AG04450 (cell line): ENCODE measurements around the gene DPPA4. TPM values are rescaled to one million over a fixed set of nuclear protein-coding genes. Genes with fewer than 3 reads are reported as not detected.
"Not testable (repeated sequence)": the region's sequence is repeated elsewhere in the genome, so short reads cannot be mapped to it uniquely, and the experiment has no call there.

Source experiments
- CTCF ChIA-PET: fragments of 300-600, 350-600 bp; formaldehyde crosslinking; extraction: SDS; loops from one replicate; lab custom pipeline; 2022; ENCODE audit warnings: antibody characterized with exemption, inconsistent platforms; lab: Charles Lee
- POLR2A ChIA-PET: fragments of 350-600 bp; formaldehyde crosslinking; extraction: SDS; loops from one replicate; lab custom pipeline; 2021; ENCODE audit warnings: antibody characterized with exemption, inconsistent platforms; lab: Yijun Ruan, JAX
- DNase-seq: peaks from one replicate; pipeline ENCODE4 v3.0.0-alpha.2; 2011; ENCODE audit warnings: low read depth, low spot score
- H3K27ac ChIP-seq: one replicate; pipeline ENCODE4 v1.5.1; 2012; ENCODE audit warnings: low read depth, low read length, control low read depth
- H3K27me3 ChIP-seq: one replicate; pipeline ENCODE4 v1.6.0; 2012; ENCODE audit warnings: low read length; ENCODE audit not compliant: control insufficient read depth, insufficient read depth
- H3K4me3 ChIP-seq: 2 replicates; pipeline ENCODE4 v1.5.1; 2011; ENCODE audit warnings: mild to moderate bottlenecking, low read depth, low read length, control low read depth
- H3K9me3 ChIP-seq: 2 replicates; pipeline ENCODE4 v1.5.1; 2012; ENCODE audit warnings: low read length; ENCODE audit not compliant: control insufficient read depth, insufficient read depth
- polyA plus RNA-seq: library from polyadenylated mRNA; depleted of rRNA; stranded (reverse); fragments of >200 nt; gene quantifications from 2 replicates; pipeline ENCODE4 v1.2.3, GENCODE V29; 2011
- TF ChIP-seq, protein P1 (sequence below): IDR thresholded peaks from 2 replicates; pipeline ENCODE4 v1.5.1; 2011; ENCODE audit warnings: low read depth, low read length, control low read depth, inconsistent platforms

The DPPA4 gene
- polyA plus RNA-seq, 1 experiment: not detected

DNA sequence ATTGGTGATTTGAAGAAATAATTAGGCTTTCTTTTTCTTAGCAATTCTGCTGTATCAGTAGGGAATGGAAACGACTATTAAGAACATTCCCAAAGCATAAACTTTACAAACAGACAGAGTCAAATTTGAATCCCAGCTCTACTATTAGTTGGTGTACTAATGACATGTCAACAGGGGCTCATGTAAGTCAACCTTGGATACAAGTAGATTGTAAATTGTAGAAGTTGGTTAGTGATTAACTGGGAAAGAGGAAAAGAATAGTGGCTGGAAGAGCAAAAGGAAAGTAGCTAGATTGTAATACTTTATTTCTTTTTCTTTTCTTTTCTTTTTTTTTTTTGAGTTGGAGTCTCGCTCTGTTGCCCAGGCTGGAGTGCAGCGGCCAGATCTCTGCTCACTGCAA is 38.6 kb upstream of the DPPA4 start:
- H3K27ac ChIP-seq: no peak overlapping the region
- CTCF ChIA-PET: no interaction called here
- TF ChIP-seq, protein P1, sequence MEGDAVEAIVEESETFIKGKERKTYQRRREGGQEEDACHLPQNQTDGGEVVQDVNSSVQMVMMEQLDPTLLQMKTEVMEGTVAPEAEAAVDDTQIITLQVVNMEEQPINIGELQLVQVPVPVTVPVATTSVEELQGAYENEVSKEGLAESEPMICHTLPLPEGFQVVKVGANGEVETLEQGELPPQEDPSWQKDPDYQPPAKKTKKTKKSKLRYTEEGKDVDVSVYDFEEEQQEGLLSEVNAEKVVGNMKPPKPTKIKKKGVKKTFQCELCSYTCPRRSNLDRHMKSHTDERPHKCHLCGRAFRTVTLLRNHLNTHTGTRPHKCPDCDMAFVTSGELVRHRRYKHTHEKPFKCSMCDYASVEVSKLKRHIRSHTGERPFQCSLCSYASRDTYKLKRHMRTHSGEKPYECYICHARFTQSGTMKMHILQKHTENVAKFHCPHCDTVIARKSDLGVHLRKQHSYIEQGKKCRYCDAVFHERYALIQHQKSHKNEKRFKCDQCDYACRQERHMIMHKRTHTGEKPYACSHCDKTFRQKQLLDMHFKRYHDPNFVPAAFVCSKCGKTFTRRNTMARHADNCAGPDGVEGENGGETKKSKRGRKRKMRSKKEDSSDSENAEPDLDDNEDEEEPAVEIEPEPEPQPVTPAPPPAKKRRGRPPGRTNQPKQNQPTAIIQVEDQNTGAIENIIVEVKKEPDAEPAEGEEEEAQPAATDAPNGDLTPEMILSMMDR: no peak
- H3K9me3 ChIP-seq: peaks cover 3% of the 10 kb centered on the region; the same call in 1 of the 2 replicates
- H3K27me3 ChIP-seq: no peaks in the 10 kb centered on the region
- no peak overlapping the region for H3K4me3 ChIP-seq
- no peak for DNase-seq
- POLR2A ChIA-PET: no interaction called here

DNA sequence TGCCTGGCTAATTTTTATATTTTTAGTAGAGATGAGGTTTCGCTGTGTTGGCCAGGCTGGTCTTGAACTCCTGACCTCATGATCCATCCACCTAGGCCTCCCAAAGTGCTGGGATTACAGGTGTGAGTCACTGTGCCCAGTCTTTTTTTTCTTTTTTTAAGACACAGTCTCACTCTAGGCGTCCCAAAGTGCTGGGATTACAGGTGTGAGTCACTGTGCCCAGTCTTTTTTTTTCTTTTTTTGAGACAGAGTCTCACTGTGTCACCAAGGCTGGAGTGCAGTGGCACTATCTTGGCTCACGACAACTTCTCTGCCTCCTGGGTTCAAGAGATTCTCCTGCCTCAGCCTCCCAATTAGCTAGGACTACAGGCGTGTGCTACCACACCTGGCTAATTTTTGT is 37.1 kb upstream of the DPPA4 start:
- H3K27ac ChIP-seq, DNase-seq, CTCF ChIA-PET, H3K9me3 ChIP-seq, H3K4me3 ChIP-seq, H3K27me3 ChIP-seq, POLR2A ChIA-PET: not testable (repeated sequence)

DNA sequence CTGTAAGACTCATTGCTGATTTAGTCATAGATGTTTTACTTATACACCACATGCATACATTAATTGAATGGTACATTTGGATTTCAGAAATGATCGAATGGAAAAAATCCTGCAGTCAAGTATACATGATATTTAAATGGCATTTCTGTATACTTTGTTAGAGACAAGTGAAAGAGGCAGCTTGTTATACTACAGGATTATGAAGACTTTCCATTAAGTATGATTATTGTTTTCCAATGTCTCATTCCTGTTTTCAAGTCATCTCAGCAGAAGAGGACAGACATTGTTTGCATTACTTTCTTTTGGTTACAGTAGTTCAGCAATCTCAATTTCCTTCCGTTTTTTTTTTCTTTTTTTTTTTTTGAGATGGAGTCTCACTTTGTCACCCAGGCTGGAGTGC is 36.6 kb upstream of the DPPA4 start:
- CTCF ChIA-PET: interaction anchor here (0.7 kb wide), 1 partner anchor 10 kb away, joined by 3 read pairs; no protein-coding TSS in a partner anchor

DNA sequence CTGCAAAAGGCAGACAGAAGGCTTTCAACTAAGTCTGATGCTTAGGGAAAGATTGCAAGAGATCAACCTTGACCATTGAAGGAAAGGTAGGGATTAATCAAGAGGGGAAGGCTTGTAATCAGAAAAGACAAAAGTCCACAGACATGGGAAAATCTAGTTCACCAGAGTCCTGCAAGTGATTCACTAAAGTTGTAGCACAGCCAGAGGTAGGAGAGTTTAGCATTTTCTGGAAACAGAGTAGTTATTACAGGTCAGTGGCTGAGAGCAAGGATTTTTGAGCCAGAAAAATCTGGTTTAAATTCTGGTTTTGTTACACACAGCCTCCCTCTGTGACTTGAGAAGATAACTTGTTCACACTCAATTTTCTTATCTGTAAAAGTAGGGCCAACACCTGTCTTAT is 35.3 kb upstream of the DPPA4 start:
- no peak for DNase-seq
- TF ChIP-seq, protein P1: no peak
- POLR2A ChIA-PET: no interaction called here

More for the DNA sequence above, 36.6 kb upstream of the DPPA4 start:
- peaks cover 3% of the 10 kb centered on the region; the same call in 1 of the 2 replicates for H3K9me3 ChIP-seq
- POLR2A ChIA-PET: no interaction called here
- no peak overlapping the region for H3K4me3 ChIP-seq
- DNase-seq: no peak
- H3K27me3 ChIP-seq: no peaks in the 10 kb centered on the region
- H3K27ac ChIP-seq: no peak overlapping the region
- TF ChIP-seq, protein P1: no peak

DNA sequence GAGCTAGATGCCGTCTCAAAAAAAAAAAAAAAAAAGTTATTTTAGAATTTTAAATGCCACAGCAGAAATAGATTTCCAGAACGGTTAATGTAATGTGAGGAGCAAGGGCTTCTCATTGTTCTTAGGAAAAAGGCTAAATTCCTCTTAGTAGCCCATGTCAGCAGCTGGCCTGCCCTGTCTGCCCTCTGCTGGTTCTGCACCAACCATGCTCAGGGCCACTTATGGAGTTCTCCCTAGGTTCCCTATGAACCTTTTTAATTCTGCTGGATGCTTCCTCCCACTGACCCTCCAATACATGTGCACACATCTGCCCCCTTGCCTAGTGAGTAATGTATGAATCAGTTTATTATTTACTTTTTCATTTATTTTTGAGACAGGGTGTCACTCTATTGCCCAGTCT is 32.2 kb upstream of the DPPA4 start:
- no peak for DNase-seq
- no peak overlapping the region for H3K27ac ChIP-seq
- TF ChIP-seq, protein P1: no peak
- no peak overlapping the region for H3K4me3 ChIP-seq
- H3K27me3 ChIP-seq: no peaks in the 10 kb centered on the region
- H3K9me3 ChIP-seq: no peaks in the 10 kb centered on the region; the same call in 1 of the 2 replicates
- ChIA-PET POLR2A (no interaction called here), CTCF (no interaction called here)

More for the DNA sequence above, 35.3 kb upstream of the DPPA4 start:
- Histone ChIP-seq H3K9me3 (peaks cover 3% of the 10 kb centered on the region; the same call in 1 of the 2 replicates), H3K4me3 (no peak overlapping the region), H3K27me3 (no peaks in the 10 kb centered on the region), H3K27ac (no peak overlapping the region)
- CTCF ChIA-PET: no interaction called here
